Measurements from ENCODE around the gene ATG16L2. TPM values are rescaled to one million over a fixed set of nuclear protein-coding genes. Genes with fewer than 3 reads are reported as not detected.

Gene ATG16L2
- total RNA-seq, 2 donors from 2014 or later: 43.5 to 51.3 TPM

DNA sequence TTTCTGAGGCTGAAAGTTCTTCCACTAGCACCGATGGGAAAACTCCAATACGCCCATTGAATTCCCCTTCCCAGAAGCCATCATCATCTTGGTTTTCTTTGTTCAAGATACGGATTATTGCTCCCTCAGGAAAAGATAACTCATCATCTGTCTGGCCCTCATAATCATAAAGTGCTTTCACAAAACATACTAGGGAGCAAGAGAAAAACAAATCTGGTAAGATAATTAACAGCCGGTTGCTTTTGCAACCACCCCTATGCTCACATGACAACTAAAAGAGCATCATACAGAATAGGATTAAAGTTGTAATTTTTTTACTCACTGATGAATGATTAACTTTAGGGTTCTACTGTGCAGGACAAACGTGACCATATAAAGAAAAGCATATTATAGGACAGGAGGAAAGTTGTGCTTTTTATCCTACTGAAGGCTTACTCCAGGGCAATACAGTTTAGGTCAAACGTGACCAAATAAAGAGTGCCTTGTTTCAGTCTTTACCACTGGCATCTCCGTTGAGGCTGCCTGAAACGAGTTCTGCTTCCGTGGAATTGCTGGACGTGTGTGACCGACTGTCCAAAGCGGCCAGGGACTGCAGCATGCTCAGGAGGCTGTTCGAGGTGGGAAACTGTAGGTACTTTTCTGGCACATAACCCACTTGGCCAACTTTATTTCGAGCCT is 28.6 kb downstream of the ATG16L2 start:
- TF ChIP-seq, protein P1, sequence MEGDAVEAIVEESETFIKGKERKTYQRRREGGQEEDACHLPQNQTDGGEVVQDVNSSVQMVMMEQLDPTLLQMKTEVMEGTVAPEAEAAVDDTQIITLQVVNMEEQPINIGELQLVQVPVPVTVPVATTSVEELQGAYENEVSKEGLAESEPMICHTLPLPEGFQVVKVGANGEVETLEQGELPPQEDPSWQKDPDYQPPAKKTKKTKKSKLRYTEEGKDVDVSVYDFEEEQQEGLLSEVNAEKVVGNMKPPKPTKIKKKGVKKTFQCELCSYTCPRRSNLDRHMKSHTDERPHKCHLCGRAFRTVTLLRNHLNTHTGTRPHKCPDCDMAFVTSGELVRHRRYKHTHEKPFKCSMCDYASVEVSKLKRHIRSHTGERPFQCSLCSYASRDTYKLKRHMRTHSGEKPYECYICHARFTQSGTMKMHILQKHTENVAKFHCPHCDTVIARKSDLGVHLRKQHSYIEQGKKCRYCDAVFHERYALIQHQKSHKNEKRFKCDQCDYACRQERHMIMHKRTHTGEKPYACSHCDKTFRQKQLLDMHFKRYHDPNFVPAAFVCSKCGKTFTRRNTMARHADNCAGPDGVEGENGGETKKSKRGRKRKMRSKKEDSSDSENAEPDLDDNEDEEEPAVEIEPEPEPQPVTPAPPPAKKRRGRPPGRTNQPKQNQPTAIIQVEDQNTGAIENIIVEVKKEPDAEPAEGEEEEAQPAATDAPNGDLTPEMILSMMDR (IDR thresholded peaks at IDR 0.05): no peak
- Histone ChIP-seq H3K36me3 (no peaks in the 10 kb centered on the region), H3K9me3 (no peaks in the 10 kb centered on the region), H3K27ac (no peak overlapping the region), H3K27me3 (no peaks in the 10 kb centered on the region), H3K4me1 (no peaks in the 10 kb centered on the region), H3K9ac (ENCODE audit: low read depth in 2 of 2, low read length in 2 of 2) (no peak overlapping the region), H3K4me3 (no peak overlapping the region)
- intact Hi-C loops (cut with DNase I): no loop called here
- no peak for DNase-seq

DNA sequence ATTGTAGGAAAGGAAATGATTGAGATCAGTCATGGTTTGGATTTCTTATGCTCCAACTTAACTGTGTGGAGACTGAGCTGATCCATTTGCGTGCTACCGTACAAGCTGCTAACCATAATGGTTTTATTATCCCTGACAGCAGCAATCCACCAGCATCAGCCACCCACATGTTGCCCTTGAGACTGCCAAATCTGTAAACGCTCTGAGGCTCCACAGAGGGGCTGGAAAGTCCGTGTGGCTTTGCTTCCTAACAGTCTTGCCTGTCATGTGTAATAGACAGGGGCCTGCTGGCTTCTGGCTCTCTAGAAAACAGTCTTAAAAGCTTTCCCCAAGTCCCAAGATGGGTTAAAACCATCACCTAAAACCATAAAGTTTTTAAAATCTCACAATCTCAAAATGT is 30.1 kb downstream of the ATG16L2 start:
- no peak for DNase-seq
- H3K27me3 ChIP-seq: no peaks in the 10 kb centered on the region
- TF ChIP-seq, protein P1 (IDR thresholded peaks at IDR 0.05): no peak
- H3K4me1 ChIP-seq: no peaks in the 10 kb centered on the region
- no peaks in the 10 kb centered on the region for H3K9me3 ChIP-seq
- H3K9ac ChIP-seq (ENCODE audit: low read depth in 2 of 2, low read length in 2 of 2): no peak overlapping the region
- H3K36me3 ChIP-seq: no peaks in the 10 kb centered on the region
- no peak overlapping the region for H3K27ac ChIP-seq
- intact Hi-C loops (cut with DNase I): no loop called here
- H3K4me3 ChIP-seq: no peak overlapping the region

DNA sequence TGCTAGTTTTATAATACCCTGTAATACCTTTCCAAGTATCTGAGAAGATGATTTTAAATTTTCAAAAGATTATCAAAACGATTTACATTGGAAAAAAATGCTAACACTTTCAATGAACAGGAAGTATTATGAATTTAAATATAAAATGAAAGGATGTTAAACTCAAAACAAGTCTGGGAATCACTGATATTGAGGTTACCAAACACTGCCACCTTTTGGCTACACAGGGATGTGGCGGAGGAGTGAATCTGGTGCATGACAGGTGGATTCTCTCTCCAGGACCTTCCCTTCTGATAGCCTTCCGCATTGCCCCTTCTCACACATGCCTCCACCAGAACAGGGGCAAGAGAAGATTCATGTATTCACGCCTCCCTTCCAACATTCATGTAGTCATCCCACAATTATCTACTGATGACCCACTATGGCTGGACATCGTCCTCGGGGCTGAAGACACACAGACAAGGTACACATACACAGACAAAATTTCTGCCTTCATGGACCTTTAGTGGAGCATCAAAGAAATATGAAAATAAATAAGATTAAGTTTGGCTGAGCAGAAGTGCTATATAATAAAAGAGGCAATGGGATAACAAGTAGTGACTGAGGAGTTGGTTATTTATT is 34.7 kb downstream of the ATG16L2 start:
- Histone ChIP-seq H3K4me3 (no peak overlapping the region), H3K4me1 (no peaks in the 10 kb centered on the region), H3K9me3 (no peaks in the 10 kb centered on the region), H3K27ac (no peak overlapping the region), H3K27me3 (no peaks in the 10 kb centered on the region), H3K36me3 (no peaks in the 10 kb centered on the region), H3K9ac (ENCODE audit: low read depth in 2 of 2, low read length in 2 of 2) (no peak overlapping the region)
- TF ChIP-seq, protein P1 (IDR thresholded peaks at IDR 0.05): peak; percentile 60
- intact Hi-C loops (cut with DNase I): no loop called here
- no peak for DNase-seq

DNA sequence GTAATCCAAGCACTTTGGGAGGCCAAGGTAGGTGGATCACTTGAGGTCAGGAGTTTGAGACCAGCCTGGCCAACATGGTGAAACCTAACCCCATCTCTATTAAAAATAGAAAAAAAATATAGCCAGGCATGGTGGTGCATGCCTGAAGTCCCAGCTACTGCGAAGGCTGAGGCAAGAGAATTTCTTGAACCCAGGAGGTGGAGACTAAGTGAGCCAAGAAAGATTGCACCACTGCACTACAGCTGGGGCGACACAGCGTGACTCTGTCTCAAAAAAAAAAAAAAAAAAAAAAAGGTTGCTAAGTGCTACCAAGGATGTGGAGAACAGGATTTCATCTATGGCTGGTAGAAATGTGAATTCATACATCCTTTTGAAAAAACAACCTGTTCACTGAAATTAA is 36.6 kb downstream of the ATG16L2 start:
- no peaks in the 10 kb centered on the region for H3K27me3 ChIP-seq
- no peaks in the 10 kb centered on the region for H3K36me3 ChIP-seq
- H3K9ac ChIP-seq (ENCODE audit: low read depth in 2 of 2, low read length in 2 of 2): no peak overlapping the region
- no peak overlapping the region for H3K4me3 ChIP-seq
- no peaks in the 10 kb centered on the region for H3K9me3 ChIP-seq
- no peaks in the 10 kb centered on the region for H3K4me1 ChIP-seq
- DNase-seq: no peak
- TF ChIP-seq, protein P1 (IDR thresholded peaks at IDR 0.05): no peak
- intact Hi-C loops (cut with DNase I): no loop called here
- no peak overlapping the region for H3K27ac ChIP-seq

DNA sequence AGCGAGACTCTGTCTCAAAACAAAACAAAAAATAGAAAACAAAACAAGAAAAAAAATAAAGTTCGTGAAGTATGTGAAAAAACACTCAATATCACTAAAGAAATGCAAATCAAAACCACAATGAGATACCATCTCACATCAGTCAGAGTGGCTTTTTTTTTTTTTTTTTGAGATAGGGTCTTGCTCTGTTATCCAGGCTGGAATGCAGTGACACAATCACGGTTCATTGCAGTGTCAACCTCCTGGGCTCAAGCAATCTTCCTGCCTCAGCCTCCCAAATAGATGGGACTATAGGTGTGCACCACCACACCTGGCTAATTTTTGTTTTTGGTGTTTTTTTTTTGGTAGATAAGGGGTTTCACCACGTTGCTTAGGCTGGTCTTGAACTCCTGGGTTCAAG is 37.5 kb downstream of the ATG16L2 start:
- no peaks in the 10 kb centered on the region for H3K4me1 ChIP-seq
- no peak for DNase-seq
- intact Hi-C loops (cut with DNase I): no loop called here
- no peaks in the 10 kb centered on the region for H3K9me3 ChIP-seq
- TF ChIP-seq, protein P1 (IDR thresholded peaks at IDR 0.05): no peak
- H3K36me3 ChIP-seq: no peaks in the 10 kb centered on the region
- H3K9ac ChIP-seq (ENCODE audit: low read depth in 2 of 2, low read length in 2 of 2): no peak overlapping the region
- H3K27me3 ChIP-seq: no peaks in the 10 kb centered on the region
- H3K27ac ChIP-seq: no peak overlapping the region
- H3K4me3 ChIP-seq: no peak overlapping the region

Measured in colonic mucosa (tissue), 4 donors.